ENCODE results near the gene ORAI3. TPM values are rescaled to one million over a fixed set of nuclear protein-coding genes. Genes with fewer than 3 reads are reported as not detected.

The ORAI3 gene
- total RNA-seq, 6 donors from 2014 or later: 22.2 to 33.9 (median 28.4) TPM

DNA sequence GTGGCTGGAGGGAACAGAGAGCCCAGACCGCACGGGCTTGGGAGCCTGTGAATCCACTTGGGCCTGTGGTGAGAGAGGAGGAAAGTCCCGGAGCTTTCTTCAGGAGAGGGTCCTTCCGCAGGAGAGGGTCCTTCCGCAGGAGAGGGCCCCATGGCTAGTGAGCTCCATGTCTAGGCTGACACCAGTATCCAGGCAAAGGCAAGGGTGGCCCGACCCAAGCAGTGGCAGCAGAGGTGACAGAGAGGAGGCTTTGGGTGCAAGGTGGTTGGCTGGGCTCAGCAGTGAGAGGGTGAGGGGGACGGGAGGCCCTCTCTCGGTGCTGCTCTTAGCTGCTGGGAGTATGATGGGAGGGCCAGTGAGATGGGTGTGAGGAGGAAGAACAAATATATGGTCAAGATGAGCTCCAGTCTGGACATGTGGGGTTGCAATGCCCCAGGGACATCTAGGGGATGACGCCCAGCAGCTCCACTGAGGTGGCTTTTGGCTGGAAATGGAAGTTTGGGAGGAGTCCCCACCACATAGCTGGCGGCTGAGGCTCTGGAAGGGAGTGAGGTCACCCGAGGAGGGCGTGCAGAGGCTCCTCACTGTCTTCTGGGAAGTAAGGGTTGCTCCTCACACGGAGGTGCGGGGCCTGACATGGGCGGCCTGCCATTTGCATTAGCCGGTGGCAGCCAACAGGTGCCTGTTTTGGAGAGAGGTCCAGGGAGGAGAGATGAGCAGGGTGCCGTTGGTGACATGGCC lies 33.9 kb downstream of the ORAI3 start:
- TF ChIP-seq POLR2A (IDR thresholded peaks at IDR 0.05) (no peak), EP300 (IDR thresholded peaks at IDR 0.05) (no peak), POLR2AphosphoS5 (IDR thresholded peaks at IDR 0.05) (no peak)
- TF ChIP-seq, protein P1, sequence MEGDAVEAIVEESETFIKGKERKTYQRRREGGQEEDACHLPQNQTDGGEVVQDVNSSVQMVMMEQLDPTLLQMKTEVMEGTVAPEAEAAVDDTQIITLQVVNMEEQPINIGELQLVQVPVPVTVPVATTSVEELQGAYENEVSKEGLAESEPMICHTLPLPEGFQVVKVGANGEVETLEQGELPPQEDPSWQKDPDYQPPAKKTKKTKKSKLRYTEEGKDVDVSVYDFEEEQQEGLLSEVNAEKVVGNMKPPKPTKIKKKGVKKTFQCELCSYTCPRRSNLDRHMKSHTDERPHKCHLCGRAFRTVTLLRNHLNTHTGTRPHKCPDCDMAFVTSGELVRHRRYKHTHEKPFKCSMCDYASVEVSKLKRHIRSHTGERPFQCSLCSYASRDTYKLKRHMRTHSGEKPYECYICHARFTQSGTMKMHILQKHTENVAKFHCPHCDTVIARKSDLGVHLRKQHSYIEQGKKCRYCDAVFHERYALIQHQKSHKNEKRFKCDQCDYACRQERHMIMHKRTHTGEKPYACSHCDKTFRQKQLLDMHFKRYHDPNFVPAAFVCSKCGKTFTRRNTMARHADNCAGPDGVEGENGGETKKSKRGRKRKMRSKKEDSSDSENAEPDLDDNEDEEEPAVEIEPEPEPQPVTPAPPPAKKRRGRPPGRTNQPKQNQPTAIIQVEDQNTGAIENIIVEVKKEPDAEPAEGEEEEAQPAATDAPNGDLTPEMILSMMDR (IDR thresholded peaks at IDR 0.05): no peak
- peaks cover 12 to 74% (median 57%) of the 10 kb centered on the region in 4 donors for H3K36me3 ChIP-seq
- WGBS, 2 donors: 85 to 93% methylated on average over 16 of the region's 17 CpGs

DNA sequence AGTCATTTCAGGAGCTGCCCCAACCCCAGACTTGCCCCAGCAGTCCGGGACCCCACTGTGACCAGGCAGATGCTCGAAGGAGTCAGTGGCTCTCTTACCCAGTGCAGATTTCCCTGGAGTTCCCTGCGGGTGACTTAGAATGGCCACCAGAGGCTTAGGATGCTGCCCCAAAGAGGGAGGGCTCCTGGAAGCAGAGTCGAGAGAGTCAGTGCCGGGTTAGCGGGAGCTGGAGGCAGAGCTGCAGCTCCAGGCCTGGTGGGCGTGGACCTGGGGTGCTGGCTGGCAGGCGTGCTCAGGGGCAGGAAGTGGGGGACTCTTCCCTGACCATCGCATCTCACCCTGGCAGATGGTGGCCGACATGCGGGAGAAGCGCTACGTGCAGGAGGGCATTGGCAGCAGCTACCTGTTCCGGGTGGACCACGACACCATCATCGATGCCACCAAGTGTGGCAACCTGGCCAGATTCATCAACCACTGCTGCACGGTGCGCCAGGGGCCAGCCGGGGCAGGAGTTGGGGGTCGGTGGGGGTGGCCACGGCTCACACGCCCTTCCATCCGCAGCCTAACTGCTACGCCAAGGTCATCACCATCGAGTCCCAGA lies 34.5 kb downstream of the ORAI3 start:
- ATAC-seq (ENCODE audit: low FRiP score in 2 of 2): no peak
- H3K4me3 ChIP-seq: no peak overlapping the region
- no peak overlapping the region for H3K27ac ChIP-seq
- WGBS, 2 donors: 85 to 90% methylated on average over 12 to 24 of the region's 25 CpGs
- DNase-seq: no peak
- TF ChIP-seq POLR2A (IDR thresholded peaks at IDR 0.05) (no peak), POLR2AphosphoS5 (IDR thresholded peaks at IDR 0.05) (no peak), EP300 (IDR thresholded peaks at IDR 0.05) (no peak)
- TF ChIP-seq, protein P1 (IDR thresholded peaks at IDR 0.05): no peak
- no peaks in the 10 kb centered on the region for H3K9me3 ChIP-seq
- H3K36me3 ChIP-seq: peaks cover 12 to 67% (median 55%) of the 10 kb centered on the region in 4 donors
- H3K27me3 ChIP-seq: no peaks in the 10 kb centered on the region
- peaks cover 8 to 11% (median 9%) of the 10 kb centered on the region in 4 donors for H3K4me1 ChIP-seq

More for the DNA sequence above, 33.9 kb downstream of the ORAI3 start:
- no peak for DNase-seq
- H3K4me1 ChIP-seq: peaks cover 8 to 11% (median 9%) of the 10 kb centered on the region in 4 donors
- no peak overlapping the region for H3K27ac ChIP-seq
- peak in 1 of 2 donors; percentile 77 for ATAC-seq (ENCODE audit: low FRiP score in 2 of 2)
- no peak overlapping the region for H3K4me3 ChIP-seq
- H3K9me3 ChIP-seq: no peaks in the 10 kb centered on the region
- H3K27me3 ChIP-seq: no peaks in the 10 kb centered on the region

DNA sequence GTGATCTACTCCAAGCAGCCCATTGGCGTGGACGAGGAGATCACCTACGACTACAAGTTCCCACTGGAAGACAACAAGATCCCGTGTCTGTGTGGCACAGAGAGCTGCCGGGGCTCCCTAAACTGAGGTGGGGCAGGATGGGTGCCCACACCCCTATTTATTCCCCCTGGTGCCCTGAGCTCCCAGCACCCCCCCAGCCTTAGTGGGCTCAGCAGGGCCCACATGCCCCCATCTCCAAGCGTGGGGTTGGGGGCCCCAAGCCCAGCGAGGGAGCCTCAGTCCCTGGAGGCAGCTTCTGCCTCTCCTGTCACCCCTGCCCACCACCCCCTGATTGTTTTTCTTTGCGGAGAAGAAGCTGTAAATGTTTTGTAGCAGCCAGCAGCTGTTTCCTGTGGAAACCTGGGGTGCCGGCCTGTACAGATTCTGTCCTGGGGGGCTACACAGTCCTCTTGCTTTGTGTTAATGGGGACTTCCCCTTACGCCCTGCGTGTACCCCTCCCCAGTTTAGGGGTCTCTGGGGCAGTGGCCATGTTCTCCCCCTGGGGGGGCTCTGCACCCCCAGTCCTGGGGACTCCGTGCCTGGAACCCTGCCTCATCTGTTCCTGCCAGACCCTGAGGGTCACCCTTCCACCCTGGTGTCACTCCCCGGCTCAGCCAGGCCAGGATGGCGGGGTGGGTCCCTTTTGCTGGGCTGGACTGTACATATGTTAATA lies 35.2 kb downstream of the ORAI3 start:
- Histone ChIP-seq H3K27me3 (no peaks in the 10 kb centered on the region), H3K9me3 (no peaks in the 10 kb centered on the region), H3K4me3 (no peak overlapping the region), H3K27ac (no peak overlapping the region), H3K4me1 (peaks cover 8 to 11% (median 9%) of the 10 kb centered on the region in 4 donors), H3K36me3 (peaks cover 12 to 60% (median 50%) of the 10 kb centered on the region in 4 donors)
- WGBS, 2 donors: 79 to 81% methylated on average over 6 to 13 of the region's 14 CpGs
- DNase-seq (no peak), ATAC-seq (ENCODE audit: low FRiP score in 2 of 2) (no peak)
- no peak for TF ChIP-seq POLR2A (IDR thresholded peaks at IDR 0.05)
- TF ChIP-seq EP300 (IDR thresholded peaks at IDR 0.05): no peak
- TF ChIP-seq, protein P1 (IDR thresholded peaks at IDR 0.05): no peak
- TF ChIP-seq POLR2AphosphoS5 (IDR thresholded peaks at IDR 0.05): no peak

DNA sequence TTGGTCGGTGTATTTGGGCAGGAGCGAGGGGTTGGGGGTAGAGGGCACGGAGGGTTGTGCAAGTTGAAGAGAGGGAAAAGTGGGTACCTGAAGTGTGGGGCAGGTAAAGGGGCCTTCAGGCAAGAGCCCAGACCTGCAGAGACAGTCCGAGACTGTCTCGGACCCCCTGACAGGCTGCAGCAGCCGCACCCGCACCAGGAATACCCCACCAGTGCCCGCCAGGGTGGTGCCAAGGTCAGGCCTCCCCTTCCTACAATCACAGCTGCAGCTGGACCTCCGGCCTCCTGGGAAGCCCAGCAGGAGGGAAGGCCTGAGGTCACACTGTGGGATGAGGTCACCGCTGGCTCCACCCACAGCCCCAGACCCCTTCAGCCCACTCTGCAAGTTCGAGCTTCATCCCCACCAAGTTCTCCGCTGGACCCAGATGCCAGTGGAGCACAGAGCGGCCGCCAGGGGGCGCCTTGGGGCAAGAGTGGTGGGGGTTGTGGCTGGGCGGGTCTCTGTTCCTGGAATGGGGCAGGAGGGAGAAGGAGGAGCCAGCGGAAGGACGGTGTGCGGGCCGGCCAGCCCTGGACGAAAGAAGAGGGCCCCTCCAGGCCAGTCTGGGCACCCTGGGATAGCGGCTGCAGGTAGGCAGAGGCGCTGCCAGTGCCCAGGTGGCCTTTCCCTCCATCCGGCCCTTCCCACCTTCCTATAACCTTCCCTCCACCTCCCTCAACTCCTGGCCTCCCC lies 36.0 kb downstream of the ORAI3 start, which contains the start of gene HSD3B7:
Gene HSD3B7, plus strand, starts transcription at position 539 of the 732 bp plus-strand sequence. CDS start 452 bp downstream, outside the sequence.
- 38 to 60% methylated on average over 14 to 16 of the region's 24 CpGs for WGBS, 2 donors
- H3K4me1 ChIP-seq: peaks cover 8 to 11% (median 9%) of the 10 kb centered on the region in 4 donors
- no peaks in the 10 kb centered on the region for H3K27me3 ChIP-seq
- peak; percentile 92 to 93 for ATAC-seq (ENCODE audit: low FRiP score in 2 of 2)
- peak; percentile 91 to 99 for DNase-seq
- peak within 1 kb of the TSS; percentile 5 to 51 (median 40) for H3K4me3 ChIP-seq
- no peaks in the 10 kb centered on the region for H3K9me3 ChIP-seq
- TF ChIP-seq POLR2AphosphoS5 (IDR thresholded peaks at IDR 0.05) (peak in 1 of 2 donors; percentile 18), EP300 (IDR thresholded peaks at IDR 0.05) (no peak), POLR2A (IDR thresholded peaks at IDR 0.05) (peak in 1 of 4 donors; percentile 18)
- TF ChIP-seq, protein P1 (IDR thresholded peaks at IDR 0.05): peak; percentile 89 to 97 (median 96)
- peaks cover 12 to 52% (median 43%) of the 10 kb centered on the region in 4 donors for H3K36me3 ChIP-seq
- peak within 1 kb of the TSS in 3 of 4 donors; percentile 20 to 74 (median 49) for H3K27ac ChIP-seq

All from upper lobe of left lung (tissue), 6 donors.